ENCODE results near the gene GPR149.

GRCh38 chr3:154304116-154304786 lies 125.7 kb downstream of the GPR149 start:
- TF ChIP-seq CTCF (IDR thresholded peaks at IDR 0.05) = no peak
- TF ChIP-seq POLR2A (IDR thresholded peaks at IDR 0.05) = no peak

Measured in body of pancreas (tissue), 4 donors.